NT2/D1 (cell line): Measurements from ENCODE around the gene PSME2.

Experiments used
- SUZ12 ChIP-seq: IDR thresholded peaks from 2 replicates; pipeline ENCODE4 v1.6.1; 2011; ENCODE audit not compliant: insufficient read length, insufficient read depth; ENCODE audit errors: extremely low read depth
- YY1 ChIP-seq: IDR thresholded peaks from 2 replicates; pipeline ENCODE4 v1.6.1; 2011; ENCODE audit not compliant: insufficient read length, insufficient read depth
- ZNF274 ChIP-seq: IDR thresholded peaks from 2 replicates; pipeline ENCODE4 v1.6.1; 2011; ENCODE audit warnings: mild to moderate bottlenecking, low read depth, low read length

- TF ChIP-seq YY1 (no peak), SUZ12 (no peak), ZNF274 (no peak)
Measured at GRCh38 chr14:24177041-24177825, 30.8 kb upstream of the PSME2 start.
